SU-DHL-6 (cell line): ENCODE results near the gene ASIP.
"Not testable (repeated sequence)": the region's sequence is repeated elsewhere in the genome, so short reads cannot be mapped to it uniquely, and the experiment has no call there.

Experiments
- H2AFZ ChIP-seq: fragments of 200-600 bp; sonication (generic); 2 replicates; pipeline ENCODE4 v1.6.1; 2014; ENCODE audit warnings: low read depth, mild to moderate bottlenecking, moderate library complexity, mixed read lengths, antibody characterized with exemption, low read length; ENCODE audit not compliant: severe bottlenecking
- H3F3A ChIP-seq: fragments of 200-600 bp; shearing (Covaris generic); 2 replicates; pipeline ENCODE4 v1.6.0; 2016; ENCODE audit warnings: antibody characterized with exemption, mild to moderate bottlenecking; ENCODE audit not compliant: insufficient read depth
- H3K27ac ChIP-seq: fragments of 200-600 bp; sonication (generic); 2 replicates; pipeline ENCODE4 v1.5.1; 2016; ENCODE audit warnings: low read depth, mild to moderate bottlenecking, low read length, moderate library complexity, mixed read lengths
- H3K27me3 ChIP-seq: fragments of 200-600 bp; sonication (generic), shearing (Covaris generic); 2 replicates; pipeline ENCODE4 v1.6.0; 2014; ENCODE audit warnings: mild to moderate bottlenecking, low read length
- H3K36me3 ChIP-seq: fragments of 200-600 bp; sonication (generic); 2 replicates; pipeline ENCODE4 v1.6.1; 2014; ENCODE audit warnings: mild to moderate bottlenecking, low read length, mixed read lengths
- H3K4me2 ChIP-seq: fragments of 300-600, 200-600 bp; shearing (Covaris generic), sonication (generic); 2 replicates; pipeline ENCODE4 v1.6.0; 2014; ENCODE audit warnings: low read length, low read depth, mild to moderate bottlenecking; ENCODE audit not compliant: poor library complexity, severe bottlenecking
- H3K4me3 ChIP-seq: fragments of 200-600 bp; sonication (generic); 2 replicates; pipeline ENCODE4 v1.5.1; 2014; ENCODE audit warnings: antibody characterized with exemption, low read length, mild to moderate bottlenecking, mixed read lengths; ENCODE audit not compliant: insufficient read depth, poor library complexity, severe bottlenecking
- H3K79me2 ChIP-seq: fragments of 200-600 bp; sonication (generic); 2 replicates; pipeline ENCODE4 v1.6.1; 2014; ENCODE audit warnings: mild to moderate bottlenecking, low read length, moderate library complexity; ENCODE audit not compliant: insufficient read depth
- H3K9ac ChIP-seq: fragments of 200-600 bp; sonication (generic); 2 replicates; pipeline ENCODE4 v1.7.0; 2014; ENCODE audit warnings: mild to moderate bottlenecking, low read length
- H3K9me2 ChIP-seq: fragments of 200-600 bp; sonication (generic); replicated peaks from 2 replicates; pipeline ENCODE4 v1.6.1; 2014; ENCODE audit warnings: low read length; ENCODE audit not compliant: insufficient read depth
- H3K9me3 ChIP-seq: fragments of 200-600 bp; sonication (generic); 2 replicates; pipeline ENCODE4 v1.6.1; 2014; ENCODE audit warnings: low read length, mixed read lengths; ENCODE audit not compliant: insufficient read depth
- H4K20me1 ChIP-seq: fragments of 200-600 bp; sonication (generic); 2 replicates; pipeline ENCODE4 v1.6.1; 2014; ENCODE audit warnings: low read depth, mild to moderate bottlenecking, antibody characterized with exemption, low read length, moderate library complexity, mixed read lengths
- CTCF ChIP-seq: fragments of 200-600 bp; sonication (generic); IDR thresholded peaks from one replicate; pipeline ENCODE4 v1.5.1; 2017; ENCODE audit warnings: antibody characterized with exemption, mild to moderate bottlenecking, low read length, moderate library complexity; ENCODE audit not compliant: insufficient read depth, poor library complexity, severe bottlenecking
- EZH2phosphoT487 ChIP-seq: fragments of 200-600 bp; sonication (generic), shearing (Covaris generic); conservative IDR thresholded peaks from 2 replicates; pipeline ENCODE4 v1.6.1; 2018; ENCODE audit warnings: mild to moderate bottlenecking, antibody characterized with exemption, low read length, moderate library complexity, mixed read lengths

Gene ASIP

DNA sequence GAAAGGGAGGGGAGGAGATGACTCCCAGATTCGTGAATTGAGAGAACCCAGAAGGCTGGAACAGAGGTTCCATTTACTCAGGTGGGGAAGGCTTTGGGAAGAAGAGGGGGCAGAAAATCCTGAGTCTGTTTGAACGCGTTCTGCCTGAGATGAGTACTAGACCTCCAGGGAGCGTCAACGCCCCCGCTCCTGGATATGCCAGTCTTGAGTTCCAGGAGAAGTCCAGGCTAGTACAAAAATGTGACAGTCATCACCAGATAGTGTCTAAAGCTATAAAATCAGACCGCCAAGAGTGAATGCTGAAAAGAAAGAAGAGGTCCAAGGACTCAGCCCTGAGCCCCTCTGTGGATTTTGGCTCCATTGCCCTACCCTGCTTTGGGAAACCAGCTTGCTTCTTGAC lies 53.3 kb downstream of the ASIP start:
- no peak overlapping the region for H3K27ac ChIP-seq
- no peak for TF ChIP-seq CTCF
- TF ChIP-seq EZH2phosphoT487 = no peak
- no peaks in the 10 kb centered on the region; the same call in 1 of the 2 replicates for H4K20me1 ChIP-seq
- H3F3A ChIP-seq = no peaks in the 10 kb centered on the region
- peaks cover 46% of the 10 kb centered on the region for H3K79me2 ChIP-seq
- H3K9ac ChIP-seq = no peak overlapping the region
- H3K4me3 ChIP-seq = no peak overlapping the region
- H3K27me3 ChIP-seq = no peaks in the 10 kb centered on the region
- H3K36me3 ChIP-seq = no peaks in the 10 kb centered on the region
- H2AFZ ChIP-seq = no peak overlapping the region
- no peaks in the 10 kb centered on the region for H3K9me2 ChIP-seq
- H3K9me3 ChIP-seq = no peaks in the 10 kb centered on the region
- no peak overlapping the region for H3K4me2 ChIP-seq

- Histone ChIP-seq H3K9me2 (no peaks in the 10 kb centered on the region), H3K36me3 (no peaks in the 10 kb centered on the region), H3K27me3 (no peaks in the 10 kb centered on the region), H3K9ac (no peak overlapping the region), H3K4me2 (no peak overlapping the region), H4K20me1 (no peaks in the 10 kb centered on the region; the same call in 1 of the 2 replicates), H3F3A (no peaks in the 10 kb centered on the region), H3K4me3 (no peak overlapping the region), H2AFZ (no peak overlapping the region), H3K9me3 (no peaks in the 10 kb centered on the region), H3K79me2 (peaks cover 53% of the 10 kb centered on the region), H3K27ac (no peak overlapping the region)
- no peak for TF ChIP-seq CTCF
- TF ChIP-seq EZH2phosphoT487 = no peak
Observed at GRCh38 chr20:34295284-34295683, 54.1 kb downstream of the ASIP start.

- H3K27me3 ChIP-seq = no peaks in the 10 kb centered on the region
- no peaks in the 10 kb centered on the region for H3F3A ChIP-seq
- H3K9me2 ChIP-seq = no peaks in the 10 kb centered on the region
- H2AFZ ChIP-seq = no peak overlapping the region
- no peak overlapping the region for H3K9ac ChIP-seq
- no peaks in the 10 kb centered on the region for H3K9me3 ChIP-seq
- H3K4me3 ChIP-seq = no peak overlapping the region
- no peaks in the 10 kb centered on the region for H3K36me3 ChIP-seq
- no peak overlapping the region for H3K4me2 ChIP-seq
- H4K20me1 ChIP-seq = no peaks in the 10 kb centered on the region; the same call in 1 of the 2 replicates
- no peak overlapping the region for H3K27ac ChIP-seq
- peaks cover 65% of the 10 kb centered on the region for H3K79me2 ChIP-seq
- TF ChIP-seq CTCF (no peak), EZH2phosphoT487 (no peak)
Observed at GRCh38 chr20:34296468-34296867, 55.2 kb downstream of the ASIP start.

GRCh38 chr20:34298294-34298784 lies 57.1 kb downstream of the ASIP start:
- H3K9me3 ChIP-seq, H3K9ac ChIP-seq, H3F3A ChIP-seq, H3K36me3 ChIP-seq, H3K27ac ChIP-seq, H3K27me3 ChIP-seq, H3K4me3 ChIP-seq, H3K4me2 ChIP-seq, H3K9me2 ChIP-seq, H2AFZ ChIP-seq, H4K20me1 ChIP-seq: not testable (repeated sequence)
- H3K79me2 ChIP-seq = peaks cover 77% of the 10 kb centered on the region
